ENCODE data around the gene NBEA.

The NBEA gene

GRCh38 chr13:35711909-35712308, 769.8 kb downstream of the NBEA start:
- DNase-seq (no peak), ATAC-seq (no peak)

- DNase-seq (no peak), ATAC-seq (no peak)
These were observed 771.1 kb downstream of the NBEA start for GRCh38 chr13:35712907-35713761.

GRCh38 chr13:35714121-35714520, 772.1 kb downstream of the NBEA start:
- DNase-seq: no peak
- ATAC-seq: no peak

- no peak for DNase-seq
- no peak for ATAC-seq
These were observed 772.7 kb downstream of the NBEA start for GRCh38 chr13:35714588-35715377.

GRCh38 chr13:35716186-35716585, 774.1 kb downstream of the NBEA start:
- ATAC-seq (no peak), DNase-seq (no peak)

- no peak for DNase-seq
- ATAC-seq: no peak
These were observed 774.7 kb downstream of the NBEA start for GRCh38 chr13:35716729-35717128.

- DNase-seq (no peak), ATAC-seq (no peak)
These were observed 776.0 kb downstream of the NBEA start for GRCh38 chr13:35718084-35718483.

GRCh38 chr13:35720290-35720689, 778.2 kb downstream of the NBEA start:
- DNase-seq: no peak
- ATAC-seq: no peak

GRCh38 chr13:35720690-35721554, 778.9 kb downstream of the NBEA start:
- DNase-seq: peak; percentile 45
- ATAC-seq: peak; percentile 51

Data from stimulated activated naive CD8-positive, alpha-beta T cell treated with anti-CD3 and anti-CD28 coated beads, Interleukin-15, Interleukin-2, amounts not matched to agents 100 U/mL and 50 U/mL, for 24 hours (primary cell).